ENCODE measurements around the gene TIPIN. TPM values are rescaled to one million over a fixed set of nuclear protein-coding genes. Genes with fewer than 3 reads are reported as not detected.

TIPIN gene
- total and polyA plus RNA-seq, 2 of the 8 experiments (the other 6 are each of a cell fraction or from before 2014, with no cell fraction given): 8.5 to 24.7 TPM

DNA sequence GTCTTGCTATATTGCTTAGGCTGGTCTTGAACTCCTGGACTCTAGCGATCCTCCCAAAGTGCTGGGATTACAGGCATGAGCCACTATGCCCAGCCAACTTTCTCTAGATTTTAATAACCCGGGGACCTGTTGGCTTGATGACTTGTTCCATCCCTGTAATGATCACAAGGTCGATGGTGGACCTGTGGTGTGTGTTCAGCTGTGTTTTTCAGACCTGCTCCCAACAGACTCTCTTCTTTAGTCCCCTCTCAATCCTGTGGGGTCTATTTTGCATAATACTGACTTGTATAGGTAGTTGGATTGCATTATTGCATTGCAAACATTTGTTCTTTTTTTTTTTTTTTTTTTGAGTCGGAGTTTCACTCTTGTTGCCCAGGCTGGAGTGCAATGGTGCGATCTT, 32.1 kb upstream of the TIPIN start (continued):
- TF ChIP-seq SIN3A (conservative IDR thresholded peaks at IDR 0.05 in 1 of 2, IDR thresholded peaks at IDR 0.05 in 1 of 2; ENCODE audit: low read depth in 1 of 2, low read length in 2 of 2): no peak
